GM21723 (cell line): ENCODE data around the gene C2CD2.

Source experiments
- ATAC-seq: cut with Tn5 transposase; IDR thresholded peaks from one replicate; pipeline ENCODE4 v1.9.1; 2021; ENCODE audit warnings: mild to moderate bottlenecking, moderate library complexity; ENCODE audit not compliant: unreplicated experiment

The C2CD2 gene

GRCh38 chr21:41914965-41915364 is 38.9 kb downstream of the C2CD2 start:
- no peak for ATAC-seq

- ATAC-seq: no peak
Measured at GRCh38 chr21:41914358-41914757, 39.5 kb downstream of the C2CD2 start.

- ATAC-seq: no peak
Measured at GRCh38 chr21:41913230-41913629, 40.6 kb downstream of the C2CD2 start.

GRCh38 chr21:41908829-41909228 is 45.0 kb downstream of the C2CD2 start:
- no peak for ATAC-seq

GRCh38 chr21:41907496-41908258 is 46.1 kb downstream of the C2CD2 start:
- ATAC-seq: no peak

- no peak for ATAC-seq
Measured at GRCh38 chr21:41906770-41907169, 47.0 kb downstream of the C2CD2 start.

GRCh38 chr21:41903559-41904351 is 50.1 kb downstream of the C2CD2 start:
- no peak for ATAC-seq

- ATAC-seq: no peak
Measured at GRCh38 chr21:41902946-41903345, 50.9 kb downstream of the C2CD2 start.

- ATAC-seq: no peak
Measured at GRCh38 chr21:41901782-41902181, 52.0 kb downstream of the C2CD2 start.

- no peak for ATAC-seq
Measured at GRCh38 chr21:41901099-41901498, 52.7 kb downstream of the C2CD2 start.

- ATAC-seq: no peak
Measured at GRCh38 chr21:41900401-41900800, 53.4 kb downstream of the C2CD2 start.

GRCh38 chr21:41899426-41900202 is 54.2 kb downstream of the C2CD2 start:
- no peak for ATAC-seq

GRCh38 chr21:41898998-41899397 is 54.8 kb downstream of the C2CD2 start:
- ATAC-seq: no peak

- ATAC-seq: no peak
Measured at GRCh38 chr21:41897700-41898099, 56.1 kb downstream of the C2CD2 start.

- ATAC-seq: no peak
Measured at GRCh38 chr21:41897047-41897669, 56.7 kb downstream of the C2CD2 start.

GRCh38 chr21:41895643-41896493 is 58.0 kb downstream of the C2CD2 start:
- no peak for ATAC-seq

GRCh38 chr21:41894922-41895557 is 58.8 kb downstream of the C2CD2 start:
- ATAC-seq: no peak

- ATAC-seq: no peak
Measured at GRCh38 chr21:41894511-41894910, 59.3 kb downstream of the C2CD2 start.

- no peak for ATAC-seq
Measured at GRCh38 chr21:41892726-41893125, 61.1 kb downstream of the C2CD2 start.

GRCh38 chr21:41891132-41891531 is 62.7 kb downstream of the C2CD2 start:
- ATAC-seq: no peak
